ENCODE measurements around the gene GRB10. TPM values are rescaled to one million over a fixed set of nuclear protein-coding genes. Genes with fewer than 3 reads are reported as not detected.

The GRB10 gene
- polyA plus RNA-seq, 3 donors = 1.3 to 3.1 (median 1.5) TPM

DNA sequence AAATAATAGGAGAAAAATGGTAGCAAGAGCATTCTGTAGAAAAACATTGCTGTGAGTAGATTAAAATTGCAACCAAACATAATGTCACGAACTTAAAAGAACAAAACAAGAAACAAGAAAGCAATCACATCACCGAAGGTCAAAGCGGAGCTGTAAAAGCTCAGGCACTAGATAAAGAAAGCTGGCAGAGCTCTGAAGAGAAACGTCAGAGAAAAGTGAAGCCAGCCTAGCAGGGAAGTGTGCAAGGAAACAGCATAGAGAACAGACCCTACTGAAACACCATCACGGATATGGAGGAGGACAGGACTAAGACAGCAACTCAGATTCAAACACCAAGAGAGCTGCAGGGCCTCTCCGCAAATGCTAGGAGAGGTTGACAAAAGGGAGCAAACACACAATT lies 195.0 kb downstream of the GRB10 start:
- no peaks in the 10 kb centered on the region for H3K4me1 Mint-ChIP-seq
- H3K27ac Mint-ChIP-seq = peak overlapping the region in 1 of 7 donors; percentile 72
- H3K4me2 ChIP-seq (replicated peaks; ENCODE audit: extremely low read depth, low read length, poor library complexity, severe bottlenecking) = no peak overlapping the region
- no peak overlapping the region for H3K4me3 Mint-ChIP-seq
- no CpG with 5 or more reads among the region's 6 CpGs for WGBS (ENCODE audit: insufficient coverage)
- peaks cover 17 to 24% of the 10 kb centered on the region in 2 donors for H3K9me3 ChIP-seq (replicated peaks in 1 of 2; ENCODE audit: control insufficient read depth in 1 of 2, insufficient read depth in 1 of 2, low read length in 2 of 2)
- no peaks in the 10 kb centered on the region for H4K20me1 ChIP-seq (ENCODE audit: insufficient read depth, low read length)
- H3K36me3 ChIP-seq (replicated peaks in 1 of 2; ENCODE audit: control insufficient read depth in 1 of 2, insufficient read depth in 2 of 2, low read length in 2 of 2) = no peaks in the 10 kb centered on the region
- no peak overlapping the region for H2AFZ ChIP-seq (ENCODE audit: insufficient read depth, low read depth, low read length, poor library complexity, severe bottlenecking)
- no peaks in the 10 kb centered on the region for H3K79me2 ChIP-seq (ENCODE audit: insufficient read depth, low read length)
- H3K27me3 Mint-ChIP-seq (ENCODE audit: low read depth in 3 of 3) = no peaks in the 10 kb centered on the region
- peaks cover 10 to 28% (median 19%) of the 10 kb centered on the region in 7 donors for H3K9me3 Mint-ChIP-seq
- no peak overlapping the region for H3K27ac ChIP-seq (ENCODE audit: low read depth in 1 of 2, low read length in 2 of 2)
- no peak overlapping the region for H3K9ac ChIP-seq (ENCODE audit: insufficient read depth, low read length, poor library complexity, severe bottlenecking)
- TF ChIP-seq, protein P1, sequence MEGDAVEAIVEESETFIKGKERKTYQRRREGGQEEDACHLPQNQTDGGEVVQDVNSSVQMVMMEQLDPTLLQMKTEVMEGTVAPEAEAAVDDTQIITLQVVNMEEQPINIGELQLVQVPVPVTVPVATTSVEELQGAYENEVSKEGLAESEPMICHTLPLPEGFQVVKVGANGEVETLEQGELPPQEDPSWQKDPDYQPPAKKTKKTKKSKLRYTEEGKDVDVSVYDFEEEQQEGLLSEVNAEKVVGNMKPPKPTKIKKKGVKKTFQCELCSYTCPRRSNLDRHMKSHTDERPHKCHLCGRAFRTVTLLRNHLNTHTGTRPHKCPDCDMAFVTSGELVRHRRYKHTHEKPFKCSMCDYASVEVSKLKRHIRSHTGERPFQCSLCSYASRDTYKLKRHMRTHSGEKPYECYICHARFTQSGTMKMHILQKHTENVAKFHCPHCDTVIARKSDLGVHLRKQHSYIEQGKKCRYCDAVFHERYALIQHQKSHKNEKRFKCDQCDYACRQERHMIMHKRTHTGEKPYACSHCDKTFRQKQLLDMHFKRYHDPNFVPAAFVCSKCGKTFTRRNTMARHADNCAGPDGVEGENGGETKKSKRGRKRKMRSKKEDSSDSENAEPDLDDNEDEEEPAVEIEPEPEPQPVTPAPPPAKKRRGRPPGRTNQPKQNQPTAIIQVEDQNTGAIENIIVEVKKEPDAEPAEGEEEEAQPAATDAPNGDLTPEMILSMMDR (IDR thresholded peaks at IDR 0.05) = no peak
- H3K4me3 ChIP-seq (replicated peaks in 1 of 3; ENCODE audit: low read depth in 2 of 3, low read length in 3 of 3) = no peak overlapping the region
- H3K36me3 Mint-ChIP-seq = peaks cover 4% of the 10 kb centered on the region in 2 donors
- no peaks in the 10 kb centered on the region for H3K4me1 ChIP-seq (ENCODE audit: control insufficient read depth in 1 of 2, insufficient read depth in 2 of 2, low read length in 2 of 2)
- intact Hi-C loops (cut with micrococcal nuclease) = no loop called here
- DNase-seq = no peak
- no peaks in the 10 kb centered on the region for H3K27me3 ChIP-seq (ENCODE audit: control insufficient read depth in 2 of 2, insufficient read depth in 2 of 2, low read length in 2 of 2)

DNA sequence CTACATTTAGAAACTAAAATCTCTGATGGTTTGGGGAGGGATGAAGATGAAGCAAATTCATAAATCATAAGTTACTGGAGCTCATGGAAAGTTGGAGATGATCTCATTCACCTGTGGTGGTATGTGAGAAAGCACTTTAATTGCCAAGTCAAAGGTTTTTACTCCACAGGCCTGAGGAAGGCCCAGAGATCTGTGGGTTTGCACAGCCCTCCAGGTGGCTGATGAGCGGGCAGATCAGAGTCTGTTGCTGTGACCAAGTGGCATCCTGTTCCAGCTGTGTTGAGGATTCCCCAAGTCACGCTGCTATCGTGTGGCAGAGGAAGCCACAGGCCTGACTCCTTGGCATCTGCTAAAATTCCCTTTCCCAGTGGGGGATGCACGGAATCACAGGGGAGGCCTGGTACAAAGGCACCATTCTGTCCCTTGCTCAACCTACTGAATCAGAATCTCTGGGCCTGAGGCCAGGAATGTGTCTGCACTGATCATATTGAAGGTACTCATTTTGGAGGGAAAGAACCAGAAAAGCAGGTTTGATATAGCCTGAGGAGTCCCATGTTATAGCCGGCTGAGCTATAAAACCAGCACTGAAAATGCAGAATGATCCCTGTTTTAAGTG lies 197.8 kb downstream of the GRB10 start:
- H3K79me2 ChIP-seq (ENCODE audit: insufficient read depth, low read length) = no peaks in the 10 kb centered on the region
- TF ChIP-seq, protein P1 (IDR thresholded peaks at IDR 0.05) = no peak
- WGBS (ENCODE audit: insufficient coverage) = 100% methylated on average over 4 of the region's 5 CpGs
- H3K36me3 ChIP-seq (replicated peaks in 1 of 2; ENCODE audit: control insufficient read depth in 1 of 2, insufficient read depth in 2 of 2, low read length in 2 of 2) = no peaks in the 10 kb centered on the region
- H3K27me3 ChIP-seq (ENCODE audit: control insufficient read depth in 2 of 2, insufficient read depth in 2 of 2, low read length in 2 of 2) = no peaks in the 10 kb centered on the region
- no peak for DNase-seq
- H3K9me3 ChIP-seq (replicated peaks in 1 of 2; ENCODE audit: control insufficient read depth in 1 of 2, insufficient read depth in 1 of 2, low read length in 2 of 2) = peaks cover 24% of the 10 kb centered on the region in 2 donors
- Mint-ChIP-seq H3K36me3 (no peaks in the 10 kb centered on the region), H3K27ac (no peak overlapping the region), H3K27me3 (ENCODE audit: low read depth in 3 of 3) (no peaks in the 10 kb centered on the region), H3K9me3 (peaks cover 11 to 37% (median 20%) of the 10 kb centered on the region in 7 donors), H3K4me1 (no peaks in the 10 kb centered on the region), H3K4me3 (no peak overlapping the region)
- intact Hi-C loops (cut with micrococcal nuclease) = no loop called here
- H2AFZ ChIP-seq (ENCODE audit: insufficient read depth, low read depth, low read length, poor library complexity, severe bottlenecking) = no peak overlapping the region
- no peak overlapping the region for H3K4me2 ChIP-seq (replicated peaks; ENCODE audit: extremely low read depth, low read length, poor library complexity, severe bottlenecking)
- no peak overlapping the region for H3K9ac ChIP-seq (ENCODE audit: insufficient read depth, low read length, poor library complexity, severe bottlenecking)
- no peak overlapping the region for H3K27ac ChIP-seq (ENCODE audit: low read depth in 1 of 2, low read length in 2 of 2)
- no peaks in the 10 kb centered on the region for H4K20me1 ChIP-seq (ENCODE audit: insufficient read depth, low read length)
- H3K4me3 ChIP-seq (replicated peaks in 1 of 3; ENCODE audit: low read depth in 2 of 3, low read length in 3 of 3) = no peak overlapping the region
- no peaks in the 10 kb centered on the region for H3K4me1 ChIP-seq (ENCODE audit: control insufficient read depth in 1 of 2, insufficient read depth in 2 of 2, low read length in 2 of 2)

Measured in CD14-positive monocyte (primary cell).